GM10847 (cell line): ENCODE results near the gene FAM222B.

Experiments used
- POLR2A ChIP-seq: IDR thresholded peaks from 2 replicates; pipeline ENCODE4 v1.6.1; 2011; ENCODE audit not compliant: insufficient read length; ENCODE audit errors: extremely low read depth

The FAM222B gene

GRCh38 chr17:28760601-28761562, 81.7 kb downstream of the FAM222B start:
- no peak for TF ChIP-seq POLR2A

- TF ChIP-seq POLR2A, result no peak
Measured at GRCh38 chr17:28759256-28759865, 83.2 kb downstream of the FAM222B start.

GRCh38 chr17:28758411-28759121, 84.0 kb downstream of the FAM222B start:
- TF ChIP-seq POLR2A, result no peak

- TF ChIP-seq POLR2A, result no peak
Measured at GRCh38 chr17:28756049-28756804, 86.4 kb downstream of the FAM222B start.

GRCh38 chr17:28755486-28755885, 87.1 kb downstream of the FAM222B start:
- TF ChIP-seq POLR2A, result no peak

GRCh38 chr17:28751600-28752366, 90.8 kb downstream of the FAM222B start:
- TF ChIP-seq POLR2A, result no peak

DNA sequence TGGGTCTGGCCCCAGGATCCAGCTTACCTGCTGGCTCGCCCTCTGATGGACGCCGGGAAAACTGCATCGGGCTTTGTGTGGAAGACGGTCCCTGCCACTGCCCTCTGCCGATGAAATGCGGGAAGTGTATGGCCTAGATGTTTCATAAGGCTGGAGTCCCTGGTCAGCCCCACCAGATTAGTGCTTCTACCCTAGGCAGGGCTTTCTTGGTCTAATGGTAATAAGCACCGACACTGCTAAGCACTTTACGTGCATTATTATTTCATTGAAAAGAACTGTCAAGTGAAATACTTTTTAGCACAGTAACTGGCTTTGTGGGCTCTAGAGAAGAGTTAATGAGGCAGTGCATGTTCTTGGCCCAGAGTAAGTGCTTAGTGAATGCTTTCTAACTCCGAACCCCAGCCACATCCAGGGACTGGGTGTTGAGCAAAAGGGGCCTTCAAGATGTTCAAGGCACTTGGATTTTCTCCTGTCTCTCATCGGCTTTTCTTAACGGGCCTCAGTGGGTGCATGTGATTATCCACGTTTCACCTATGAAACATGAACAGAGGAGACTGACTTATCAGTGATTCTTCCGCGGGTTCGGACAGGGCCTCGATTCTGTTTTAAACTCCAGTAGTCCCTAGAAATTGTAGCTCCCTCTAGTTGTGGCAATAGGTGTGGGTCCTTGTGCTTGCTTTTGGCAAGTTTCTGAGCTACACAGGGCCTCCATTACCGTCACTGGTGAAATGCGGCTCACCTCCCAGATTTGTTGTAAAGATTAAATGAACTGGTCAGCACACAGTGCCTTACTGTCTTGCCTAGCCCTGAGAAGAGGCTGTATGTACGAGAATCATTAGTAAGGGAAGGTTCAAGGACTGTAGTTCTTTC, 92.2 kb downstream of the FAM222B start:
- no peak for TF ChIP-seq POLR2A

DNA sequence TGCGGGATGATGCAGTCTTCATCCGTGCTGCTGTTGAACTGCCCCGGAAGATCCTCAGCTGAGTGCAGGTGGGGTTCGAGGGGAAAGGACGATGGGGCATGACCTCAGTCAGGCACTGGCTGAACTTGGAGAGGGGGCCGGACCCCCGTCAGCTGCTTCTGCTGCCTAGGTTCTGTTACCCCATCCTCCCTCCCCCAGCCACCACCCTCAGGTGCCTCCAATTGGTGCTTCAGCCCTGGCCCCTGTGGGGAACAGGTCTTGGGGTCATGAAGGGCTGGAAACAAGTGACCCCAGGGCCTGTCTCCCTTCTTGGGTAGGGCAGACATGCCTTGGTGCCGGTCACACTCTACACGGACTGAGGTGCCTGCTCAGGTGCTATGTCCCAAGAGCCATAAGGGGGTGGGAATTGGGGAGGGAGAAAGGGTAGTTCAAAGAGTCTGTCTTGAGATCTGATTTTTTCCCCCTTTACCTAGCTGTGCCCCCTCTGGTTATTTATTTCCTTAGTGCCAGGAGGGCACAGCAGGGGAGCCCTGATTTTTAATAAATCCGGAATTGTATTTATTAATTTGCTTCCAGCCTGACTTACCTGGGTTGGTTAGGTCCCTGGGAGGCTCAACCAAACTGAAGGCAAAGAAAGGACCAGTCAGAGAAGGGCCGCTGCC, 92.9 kb downstream of the FAM222B start:
- no peak for TF ChIP-seq POLR2A

- no peak for TF ChIP-seq POLR2A
Measured at GRCh38 chr17:28748852-28749515, 93.6 kb downstream of the FAM222B start.

GRCh38 chr17:28747801-28748750, 94.5 kb downstream of the FAM222B start:
- no peak for TF ChIP-seq POLR2A

DNA sequence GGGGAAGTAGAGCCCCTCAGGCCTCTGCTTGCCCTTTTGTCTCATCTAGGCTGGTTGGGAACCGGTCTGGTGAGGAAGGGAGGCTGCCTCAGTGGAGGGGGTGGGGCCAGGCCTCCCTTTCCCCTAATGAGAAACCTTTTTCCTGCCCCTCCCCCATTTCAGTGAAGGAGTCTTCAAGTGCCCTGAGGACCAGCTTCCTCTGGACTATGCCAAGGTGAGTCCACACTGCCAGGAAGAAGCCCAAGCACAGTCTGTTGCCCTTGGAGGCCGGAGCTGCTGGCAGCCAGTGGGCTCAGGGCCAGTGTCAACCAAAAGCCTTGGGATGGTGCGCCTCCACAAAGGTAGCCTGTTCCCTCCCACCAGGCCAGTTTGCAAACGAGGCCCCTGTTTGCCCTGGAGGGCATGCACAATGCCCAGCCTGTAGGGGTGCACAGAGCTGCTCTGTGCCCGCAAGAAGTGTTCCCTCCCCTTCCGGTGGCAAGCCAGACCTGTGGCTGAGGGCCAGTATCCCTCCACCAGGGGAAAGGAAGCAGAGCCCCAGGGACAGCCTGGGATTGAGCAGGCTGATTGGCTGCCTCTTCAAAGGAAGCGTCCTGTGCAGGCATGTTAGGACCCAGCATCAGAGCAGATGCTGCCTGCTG, 95.4 kb downstream of the FAM222B start:
- TF ChIP-seq POLR2A, result no peak

GRCh38 chr17:28746611-28747050, 96.0 kb downstream of the FAM222B start:
- TF ChIP-seq POLR2A, result no peak
